Endometrial microvascular endothelial cells (primary cell): Measurements from ENCODE around the gene PERM1. TPM values are rescaled to one million over a fixed set of nuclear protein-coding genes. Genes with fewer than 3 reads are reported as not detected.
"Not testable (repeated sequence)": the region's sequence is repeated elsewhere in the genome, so short reads cannot be mapped to it uniquely, and the experiment has no call there.

Experiments used
- in situ Hi-C: cut with HindIII; loops from 2 replicates; pipeline ENCODE4 v1.10.0; 2017; ENCODE audit warnings: low sequenced_read_pairs, low pct_unique_long_range_greater_than_20kb; ENCODE audit errors: inconsistent ontology term
- total RNA-seq: library from RNA; depleted of rRNA; stranded (reverse); fragments of >200 nt; gene quantifications from one replicate; pipeline ENCODE4 v1.2.3, GENCODE V29; 2015; ENCODE audit errors: inconsistent ontology term

The PERM1 gene
- total RNA-seq, 1 donor from 2014 or later, result not detected

- in situ Hi-C loops, result no loop called here
Observed at GRCh38 chr1:956636-957035, 25.3 kb downstream of the PERM1 start.

GRCh38 chr1:955474-955873 is 26.4 kb downstream of the PERM1 start:
- in situ Hi-C loops, result no loop called here

- in situ Hi-C loops, result no loop called here
Observed at GRCh38 chr1:954927-955326, 27.0 kb downstream of the PERM1 start.

GRCh38 chr1:953524-954320 is 28.2 kb downstream of the PERM1 start:
- in situ Hi-C loops, result no loop called here

- in situ Hi-C loops, result no loop called here
Observed at GRCh38 chr1:952603-953002, 29.3 kb downstream of the PERM1 start.

- in situ Hi-C loops, result no loop called here
Observed at GRCh38 chr1:952201-952600, 29.7 kb downstream of the PERM1 start.

GRCh38 chr1:951364-951763 is 30.5 kb downstream of the PERM1 start:
- in situ Hi-C loops, result no loop called here

GRCh38 chr1:950881-951280 is 31.0 kb downstream of the PERM1 start:
- in situ Hi-C loops, result no loop called here

- in situ Hi-C loops, result no loop called here
Observed at GRCh38 chr1:950268-950667, 31.6 kb downstream of the PERM1 start.

- in situ Hi-C loops, result no loop called here
Observed at GRCh38 chr1:947958-948357, 33.9 kb downstream of the PERM1 start.

- in situ Hi-C loops, result not testable (repeated sequence)
Observed at GRCh38 chr1:946811-947210, 35.1 kb downstream of the PERM1 start.

- in situ Hi-C loops, result no loop called here
Observed at GRCh38 chr1:945688-946556, 36.0 kb downstream of the PERM1 start.

- in situ Hi-C loops, result no loop called here
Observed at GRCh38 chr1:944341-945325, 37.3 kb downstream of the PERM1 start.

- in situ Hi-C loops, result no loop called here
Observed at GRCh38 chr1:943545-944340, 38.1 kb downstream of the PERM1 start.

GRCh38 chr1:942864-943533 is 38.9 kb downstream of the PERM1 start:
- in situ Hi-C loops, result no loop called here

GRCh38 chr1:942411-942821 is 39.5 kb downstream of the PERM1 start:
- in situ Hi-C loops, result no loop called here

GRCh38 chr1:941588-942383 is 40.1 kb downstream of the PERM1 start:
- in situ Hi-C loops, result no loop called here
